OCI-LY1 (cell line): ENCODE results near the gene CCZ1.
A peak's percentile ranks its signal among the peaks of the same experiment; 100 is the strongest.
"Not testable (repeated sequence)": the region's sequence is repeated elsewhere in the genome, so short reads cannot be mapped to it uniquely, and the experiment has no call there.

Source experiments
- CTCF ChIP-seq: fragments of 200-600 bp; sonication (generic), shearing (Covaris generic); IDR thresholded peaks from 2 replicates; pipeline ENCODE4 v1.5.1; 2017; ENCODE audit warnings: mild to moderate bottlenecking, antibody characterized with exemption, low read length, moderate library complexity, mixed read lengths
- EZH2 ChIP-seq: fragments of 200-600 bp; sonication (generic), shearing (Covaris generic); IDR thresholded peaks from 2 replicates; pipeline ENCODE4 v1.8.0; 2017; ENCODE audit warnings: borderline replicate concordance, mixed run types, mild to moderate bottlenecking, antibody characterized with exemption, low read length, moderate library complexity, mixed read lengths

GRCh38 chr7:5898480-5899224 is at the start of gene CCZ1:
- TF ChIP-seq CTCF: peak; percentile 22
- not testable (repeated sequence) for TF ChIP-seq EZH2
